Measurements from ENCODE around the gene UBE3C. TPM values are rescaled to one million over a fixed set of nuclear protein-coding genes. Genes with fewer than 3 reads are reported as not detected.
A peak's percentile ranks its signal among the peaks of the same experiment; 100 is the strongest.
"Not testable (repeated sequence)": the region's sequence is repeated elsewhere in the genome, so short reads cannot be mapped to it uniquely, and the experiment has no call there.

The UBE3C gene
- total RNA-seq, 5 donors from 2014 or later (not counting 1 experiment from before 2014, with no cell fraction given), result 50.1 to 56.8 (median 55.1) TPM

- ChIA-PET POLR2A (no interaction called here), CTCF (interaction anchor here in 1 of 2 donors (0.7 kb wide), 1 partner anchor 8 kb away, joined by 4 read pairs; no protein-coding TSS in a partner anchor)
- Histone ChIP-seq H3K27ac (ENCODE audit: low read length) (no peak overlapping the region), H3K4me3 (ENCODE audit: control insufficient read depth in 1 of 2, extremely low read depth in 1 of 2, low read length in 1 of 2) (no peak overlapping the region), H3K36me3 (ENCODE audit: control insufficient read depth in 2 of 2, extremely low read depth in 1 of 2, insufficient read depth in 1 of 2, low read length in 1 of 2) (peaks cover 0 to 13% of the 10 kb centered on the region in 2 donors), H3K9me3 (no peaks in the 10 kb centered on the region), H3K4me1 (ENCODE audit: control insufficient read depth in 1 of 2, extremely low read depth in 1 of 2, insufficient read depth in 2 of 2, low read length in 2 of 2) (no peaks in the 10 kb centered on the region), H3K27me3 (replicated peaks in 1 of 2; ENCODE audit: control insufficient read depth in 2 of 2, extremely low read depth in 1 of 2, insufficient read depth in 2 of 2, low read length in 1 of 2) (no peaks in the 10 kb centered on the region)
- Mint-ChIP-seq H3K27ac (no peak overlapping the region), H3K27me3 (no peaks in the 10 kb centered on the region), H3K36me3 (peaks cover 26% of the 10 kb centered on the region), H3K4me3 (no peak overlapping the region), H3K9me3 (no peaks in the 10 kb centered on the region), H3K4me1 (no peaks in the 10 kb centered on the region)
- DNase-seq (no peak), ATAC-seq (replicated peaks in 1 of 4) (no peak)
- WGBS (ENCODE audit: insufficient coverage), result 100% methylated on average over 4 of the region's 5 CpGs
These were observed 102.9 kb downstream of the UBE3C start for GRCh38 chr7:157241631-157242030.

GRCh38 chr7:157244516-157245294 is 106.0 kb downstream of the UBE3C start:
- H3K4me1 ChIP-seq (ENCODE audit: control insufficient read depth in 1 of 2, extremely low read depth in 1 of 2, insufficient read depth in 2 of 2, low read length in 2 of 2), result no peaks in the 10 kb centered on the region
- CTCF ChIA-PET, result no interaction called here
- no peak for DNase-seq
- H3K27me3 Mint-ChIP-seq, result no peaks in the 10 kb centered on the region
- POLR2A ChIA-PET, result no interaction called here
- 100% methylated on average over 4 of the region's 6 CpGs for WGBS (ENCODE audit: insufficient coverage)
- peaks cover 15% of the 10 kb centered on the region for H3K36me3 Mint-ChIP-seq
- no peaks in the 10 kb centered on the region for H3K27me3 ChIP-seq (replicated peaks in 1 of 2; ENCODE audit: control insufficient read depth in 2 of 2, extremely low read depth in 1 of 2, insufficient read depth in 2 of 2, low read length in 1 of 2)
- H3K9me3 ChIP-seq, result no peaks in the 10 kb centered on the region
- no peak overlapping the region for H3K4me3 ChIP-seq (ENCODE audit: control insufficient read depth in 1 of 2, extremely low read depth in 1 of 2, low read length in 1 of 2)
- H3K27ac Mint-ChIP-seq, result no peak overlapping the region
- H3K36me3 ChIP-seq (ENCODE audit: control insufficient read depth in 2 of 2, extremely low read depth in 1 of 2, insufficient read depth in 1 of 2, low read length in 1 of 2), result peaks cover 4 to 22% of the 10 kb centered on the region in 2 donors
- no peaks in the 10 kb centered on the region for H3K4me1 Mint-ChIP-seq
- no peaks in the 10 kb centered on the region for H3K9me3 Mint-ChIP-seq
- ATAC-seq (replicated peaks in 1 of 4), result no peak
- H3K27ac ChIP-seq (ENCODE audit: low read length), result no peak overlapping the region
- no peak overlapping the region for H3K4me3 Mint-ChIP-seq

DNA sequence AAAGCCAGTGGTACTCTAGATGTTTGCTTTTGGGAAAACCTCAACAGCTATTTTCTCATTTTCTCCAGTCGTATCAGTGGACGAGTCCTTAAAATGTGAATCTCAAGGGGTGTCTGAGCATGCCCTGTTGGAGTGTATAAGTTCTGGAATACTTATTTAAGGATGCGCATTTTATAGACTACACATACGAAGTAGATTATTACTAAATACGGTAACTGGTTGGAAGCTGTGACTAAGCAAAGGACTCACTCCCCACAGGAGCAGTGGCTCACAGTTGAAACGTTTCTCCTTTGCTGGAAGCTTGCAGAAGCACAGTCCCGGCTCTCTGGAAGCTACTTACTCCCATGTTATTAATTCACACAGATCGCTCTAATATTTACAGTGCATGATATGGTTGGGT is 107.3 kb downstream of the UBE3C start:
- no peaks in the 10 kb centered on the region for H3K9me3 Mint-ChIP-seq
- peaks cover 0 to 4% (median 0%) of the 10 kb centered on the region in 3 donors for H3K4me1 Mint-ChIP-seq
- Histone ChIP-seq H3K4me3 (ENCODE audit: control insufficient read depth in 1 of 2, extremely low read depth in 1 of 2, low read length in 1 of 2) (no peak overlapping the region), H3K9me3 (no peaks in the 10 kb centered on the region), H3K27ac (ENCODE audit: low read length) (no peak overlapping the region), H3K36me3 (ENCODE audit: control insufficient read depth in 2 of 2, extremely low read depth in 1 of 2, insufficient read depth in 1 of 2, low read length in 1 of 2) (peaks cover 4 to 25% of the 10 kb centered on the region in 2 donors), H3K27me3 (replicated peaks in 1 of 2; ENCODE audit: control insufficient read depth in 2 of 2, extremely low read depth in 1 of 2, insufficient read depth in 2 of 2, low read length in 1 of 2) (no peaks in the 10 kb centered on the region), H3K4me1 (ENCODE audit: control insufficient read depth in 1 of 2, extremely low read depth in 1 of 2, insufficient read depth in 2 of 2, low read length in 2 of 2) (no peaks in the 10 kb centered on the region)
- ChIA-PET CTCF (no interaction called here), POLR2A (no interaction called here)
- H3K36me3 Mint-ChIP-seq, result peaks cover 9% of the 10 kb centered on the region
- H3K27ac Mint-ChIP-seq, result no peak overlapping the region
- H3K27me3 Mint-ChIP-seq, result no peaks in the 10 kb centered on the region
- DNase-seq (no peak), ATAC-seq (replicated peaks in 1 of 4) (no peak)
- 100% methylated on average over 1 of the region's 8 CpGs for WGBS (ENCODE audit: insufficient coverage)
- H3K4me3 Mint-ChIP-seq, result no peak overlapping the region

DNA sequence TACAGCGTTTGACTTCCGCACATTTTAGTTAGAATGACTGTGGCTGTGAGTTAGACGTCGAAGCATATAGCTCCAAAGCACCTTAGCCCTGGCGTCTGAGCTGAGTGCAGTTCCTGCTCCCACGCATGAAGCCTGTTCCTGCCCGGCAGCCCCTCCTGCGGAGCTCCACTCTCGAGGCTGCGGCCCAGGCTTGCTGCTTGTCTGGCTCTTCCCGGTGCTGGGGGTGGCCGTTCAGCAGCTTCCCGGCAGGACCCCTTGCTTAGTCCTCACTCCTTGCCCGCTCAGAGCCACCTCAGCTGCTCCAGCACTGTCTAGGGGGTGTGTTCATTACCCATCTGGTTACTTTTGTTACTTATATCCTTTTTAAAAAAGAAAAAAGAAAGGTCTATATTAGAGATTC is 109.9 kb downstream of the UBE3C start:
- Mint-ChIP-seq H3K27me3 (no peaks in the 10 kb centered on the region), H3K4me3 (no peak overlapping the region), H3K36me3 (peaks cover 18% of the 10 kb centered on the region), H3K9me3 (no peaks in the 10 kb centered on the region), H3K4me1 (peaks cover 0 to 4% (median 0%) of the 10 kb centered on the region in 3 donors), H3K27ac (no peak overlapping the region)
- 97% methylated on average over 11 of the region's 14 CpGs for WGBS (ENCODE audit: insufficient coverage)
- no peak overlapping the region for H3K4me3 ChIP-seq (ENCODE audit: control insufficient read depth in 1 of 2, extremely low read depth in 1 of 2, low read length in 1 of 2)
- POLR2A ChIA-PET, result interaction anchor here (0.6 to 0.9 kb wide), 2 partner anchors 17 to 27 kb away, joined by 3 to 4 read pairs; no protein-coding TSS in a partner anchor
- H3K9me3 ChIP-seq, result no peaks in the 10 kb centered on the region
- DNase-seq (no peak), ATAC-seq (replicated peaks in 1 of 4) (no peak)
- H3K27ac ChIP-seq (ENCODE audit: low read length), result no peak overlapping the region
- no peaks in the 10 kb centered on the region for H3K27me3 ChIP-seq (replicated peaks in 1 of 2; ENCODE audit: control insufficient read depth in 2 of 2, extremely low read depth in 1 of 2, insufficient read depth in 2 of 2, low read length in 1 of 2)
- CTCF ChIA-PET, result interaction anchor here (0.6 to 0.9 kb wide), 2 partner anchors 129 to 290 kb away, joined by 3 read pairs; no protein-coding TSS in a partner anchor
- peaks cover 7 to 36% of the 10 kb centered on the region in 2 donors for H3K36me3 ChIP-seq (ENCODE audit: control insufficient read depth in 2 of 2, extremely low read depth in 1 of 2, insufficient read depth in 1 of 2, low read length in 1 of 2)
- H3K4me1 ChIP-seq (ENCODE audit: control insufficient read depth in 1 of 2, extremely low read depth in 1 of 2, insufficient read depth in 2 of 2, low read length in 2 of 2), result no peaks in the 10 kb centered on the region

GRCh38 chr7:157250605-157251228 is 112.0 kb downstream of the UBE3C start:
- H3K36me3 ChIP-seq (ENCODE audit: control insufficient read depth in 2 of 2, extremely low read depth in 1 of 2, insufficient read depth in 1 of 2, low read length in 1 of 2), result peaks cover 9 to 56% of the 10 kb centered on the region in 2 donors
- POLR2A ChIA-PET, result no interaction called here
- H3K27ac Mint-ChIP-seq, result no peak overlapping the region
- H3K4me3 Mint-ChIP-seq, result no peak overlapping the region
- no peaks in the 10 kb centered on the region for H3K27me3 Mint-ChIP-seq
- H3K27me3 ChIP-seq (replicated peaks in 1 of 2; ENCODE audit: control insufficient read depth in 2 of 2, extremely low read depth in 1 of 2, insufficient read depth in 2 of 2, low read length in 1 of 2), result no peaks in the 10 kb centered on the region
- 30% methylated on average over 4 of the region's 9 CpGs for WGBS (ENCODE audit: insufficient coverage)
- peaks cover 31% of the 10 kb centered on the region for H3K36me3 Mint-ChIP-seq
- H3K9me3 Mint-ChIP-seq, result no peaks in the 10 kb centered on the region
- no peaks in the 10 kb centered on the region for H3K9me3 ChIP-seq
- H3K4me3 ChIP-seq (ENCODE audit: control insufficient read depth in 1 of 2, extremely low read depth in 1 of 2, low read length in 1 of 2), result no peak overlapping the region
- ATAC-seq (replicated peaks in 1 of 4), result peak; percentile 46 to 67 (median 60)
- CTCF ChIA-PET, result interaction anchor here (0.6 to 1.5 kb wide), 6 partner anchors 9 to 114 kb away, joined by 3 to 4 read pairs (median 3); no protein-coding TSS in a partner anchor
- H3K27ac ChIP-seq (ENCODE audit: low read length), result no peak overlapping the region
- H3K4me1 Mint-ChIP-seq, result peaks cover 0 to 4% (median 0%) of the 10 kb centered on the region in 3 donors
- H3K4me1 ChIP-seq (ENCODE audit: control insufficient read depth in 1 of 2, extremely low read depth in 1 of 2, insufficient read depth in 2 of 2, low read length in 2 of 2), result no peaks in the 10 kb centered on the region
- peak in 31 of 35 experiments; percentile 13 to 73 (median 33) for DNase-seq

- ChIA-PET POLR2A (interaction anchor here in 1 of 2 donors (0.7 kb wide), 1 partner anchor 130 kb away, joined by 4 read pairs; no protein-coding TSS in a partner anchor), CTCF (interaction anchor here in 1 of 2 donors (0.7 kb wide), 1 partner anchor 1620 kb away, joined by 4 read pairs; no protein-coding TSS in a partner anchor)
- H3K27me3 Mint-ChIP-seq; H3K4me1 Mint-ChIP-seq; H3K4me3 Mint-ChIP-seq; H3K4me3 ChIP-seq (ENCODE audit: control insufficient read depth in 1 of 2, extremely low read depth in 1 of 2, low read length in 1 of 2); DNase-seq; H3K27me3 ChIP-seq (replicated peaks in 1 of 2; ENCODE audit: control insufficient read depth in 2 of 2, extremely low read depth in 1 of 2, insufficient read depth in 2 of 2, low read length in 1 of 2); H3K27ac Mint-ChIP-seq; H3K9me3 Mint-ChIP-seq; H3K4me1 ChIP-seq (ENCODE audit: control insufficient read depth in 1 of 2, extremely low read depth in 1 of 2, insufficient read depth in 2 of 2, low read length in 2 of 2); H3K9me3 ChIP-seq; H3K27ac ChIP-seq (ENCODE audit: low read length); ATAC-seq (replicated peaks in 1 of 4): not testable (repeated sequence)
- peaks cover 34% of the 10 kb centered on the region for H3K36me3 Mint-ChIP-seq
- peaks cover 9 to 66% of the 10 kb centered on the region in 2 donors for H3K36me3 ChIP-seq (ENCODE audit: control insufficient read depth in 2 of 2, extremely low read depth in 1 of 2, insufficient read depth in 1 of 2, low read length in 1 of 2)
- WGBS (ENCODE audit: insufficient coverage), result 100% methylated on average over 2 of the region's 6 CpGs
These were observed 113.1 kb downstream of the UBE3C start for GRCh38 chr7:157251817-157252216.

Measured in T-cell (primary cell).